ENCODE data around the gene KCNMB4.

The KCNMB4 gene

GRCh38 chr12:70365648-70366518 is at the start of gene KCNMB4:
KCNMB4 (plus strand) TSS chr12:70366290; CDS start chr12:70366735, 445 bp downstream.
- peak; percentile 69 to 75 for DNase-seq

GRCh38 chr12:70317781-70318180 is 48.3 kb upstream of the KCNMB4 start:
- no peak for DNase-seq

- no peak for DNase-seq
These were observed 46.5 kb upstream of the KCNMB4 start for GRCh38 chr12:70319605-70320004.

GRCh38 chr12:70321191-70321590 is 44.9 kb upstream of the KCNMB4 start:
- DNase-seq, result no peak

- no peak for DNase-seq
These were observed 38.5 kb upstream of the KCNMB4 start for GRCh38 chr12:70327541-70327940.

- no peak for DNase-seq
These were observed 36.4 kb upstream of the KCNMB4 start for GRCh38 chr12:70329728-70330127.

- DNase-seq, result no peak
These were observed 35.9 kb upstream of the KCNMB4 start for GRCh38 chr12:70330158-70330557.

- DNase-seq, result no peak
These were observed 33.9 kb upstream of the KCNMB4 start for GRCh38 chr12:70332236-70332635.

GRCh38 chr12:70334742-70335141 is 31.3 kb upstream of the KCNMB4 start:
- no peak for DNase-seq

- no peak for DNase-seq
These were observed 27.6 kb upstream of the KCNMB4 start for GRCh38 chr12:70338531-70338930.

GRCh38 chr12:70351076-70351475 is 15.0 kb upstream of the KCNMB4 start:
- DNase-seq, result no peak

GRCh38 chr12:70353780-70354660 is 12.1 kb upstream of the KCNMB4 start:
- no peak for DNase-seq

GRCh38 chr12:70354787-70355186 is 11.3 kb upstream of the KCNMB4 start:
- no peak for DNase-seq

- DNase-seq, result no peak
These were observed 10.1 kb upstream of the KCNMB4 start for GRCh38 chr12:70355972-70356371.

- DNase-seq, result no peak
These were observed 6.5 kb upstream of the KCNMB4 start for GRCh38 chr12:70359458-70360197.

- DNase-seq, result no peak
These were observed 5.9 kb upstream of the KCNMB4 start for GRCh38 chr12:70360218-70360617.

GRCh38 chr12:70364695-70365397 is 1.2 kb upstream of the KCNMB4 start:
- DNase-seq, result no peak

GRCh38 chr12:70365398-70365647 is 767 bp upstream of the KCNMB4 start:
- DNase-seq, result peak in 1 of 2 experiments; percentile 0

GRCh38 chr12:70366581-70367257 is 629 bp downstream of the KCNMB4 start:
- peak; percentile 36 to 60 for DNase-seq

GRCh38 chr12:70367258-70368141 is 1.4 kb downstream of the KCNMB4 start:
- DNase-seq, result no peak

- DNase-seq, result no peak
These were observed 6.8 kb downstream of the KCNMB4 start for GRCh38 chr12:70372881-70373280.

All from stimulated activated CD4-positive, alpha-beta T cell treated with anti-CD3 and anti-CD28 coated beads, Interleukin-4, amount 100 ng/mL, for 4 hours (primary cell).